GM12865 (cell line): ENCODE results near the gene UNKL.

ENCODE experiments used
- DNase-seq: peaks from one replicate; pipeline ENCODE4 v3.0.0; 2010; ENCODE audit warnings: low read depth
- H3K4me3 ChIP-seq: 2 replicates; pipeline ENCODE4 v1.5.1; 2011; ENCODE audit warnings: mild to moderate bottlenecking, low read depth, low read length, control low read depth
- TF ChIP-seq, protein P1 (sequence below): IDR thresholded peaks from 2 replicates; pipeline ENCODE4 v1.5.1; 2011; ENCODE audit warnings: low read length, control low read depth, low read depth, inconsistent platforms; ENCODE audit not compliant: insufficient read depth; ENCODE audit errors: missing control alignments

UNKL gene

DNA sequence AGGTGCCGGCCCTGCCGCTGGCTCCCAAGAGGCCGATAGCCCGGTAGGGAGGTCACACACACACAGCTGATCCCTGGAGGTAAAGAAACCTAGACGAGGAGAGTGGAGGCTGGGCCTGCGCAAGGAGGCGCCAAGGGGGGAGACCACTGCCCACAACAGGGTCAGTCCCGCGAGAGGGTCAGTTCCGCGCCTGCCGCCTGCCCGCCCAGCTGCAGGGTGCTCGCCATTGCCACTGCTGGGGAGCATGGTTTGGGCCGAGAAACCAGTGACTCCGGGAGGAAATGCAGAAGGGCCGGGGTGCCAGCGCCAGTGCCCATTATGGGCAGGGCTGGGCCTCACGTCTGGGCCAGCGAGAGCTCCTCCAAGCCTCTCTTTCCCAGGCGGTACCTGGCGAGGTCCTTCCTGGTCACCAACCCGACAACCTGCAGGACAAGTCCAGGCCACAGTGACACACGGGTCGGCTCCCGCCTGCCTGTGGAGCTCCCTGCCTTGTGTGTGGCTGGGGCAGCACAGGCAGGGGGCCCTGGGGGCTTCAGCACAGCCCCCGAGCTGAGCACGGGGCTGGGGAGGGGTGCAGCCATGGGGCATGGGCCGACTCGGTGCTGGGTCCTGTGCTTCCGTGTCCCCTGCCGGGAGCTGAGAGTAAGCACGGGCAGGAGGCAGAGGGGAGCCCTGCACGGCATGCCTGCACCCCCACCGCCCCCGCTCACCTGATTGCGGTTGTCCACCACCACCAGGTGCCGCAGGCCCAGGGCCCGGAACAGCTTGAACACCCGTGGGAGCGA, 32.0 kb upstream of the UNKL start:
- TF ChIP-seq, protein P1, sequence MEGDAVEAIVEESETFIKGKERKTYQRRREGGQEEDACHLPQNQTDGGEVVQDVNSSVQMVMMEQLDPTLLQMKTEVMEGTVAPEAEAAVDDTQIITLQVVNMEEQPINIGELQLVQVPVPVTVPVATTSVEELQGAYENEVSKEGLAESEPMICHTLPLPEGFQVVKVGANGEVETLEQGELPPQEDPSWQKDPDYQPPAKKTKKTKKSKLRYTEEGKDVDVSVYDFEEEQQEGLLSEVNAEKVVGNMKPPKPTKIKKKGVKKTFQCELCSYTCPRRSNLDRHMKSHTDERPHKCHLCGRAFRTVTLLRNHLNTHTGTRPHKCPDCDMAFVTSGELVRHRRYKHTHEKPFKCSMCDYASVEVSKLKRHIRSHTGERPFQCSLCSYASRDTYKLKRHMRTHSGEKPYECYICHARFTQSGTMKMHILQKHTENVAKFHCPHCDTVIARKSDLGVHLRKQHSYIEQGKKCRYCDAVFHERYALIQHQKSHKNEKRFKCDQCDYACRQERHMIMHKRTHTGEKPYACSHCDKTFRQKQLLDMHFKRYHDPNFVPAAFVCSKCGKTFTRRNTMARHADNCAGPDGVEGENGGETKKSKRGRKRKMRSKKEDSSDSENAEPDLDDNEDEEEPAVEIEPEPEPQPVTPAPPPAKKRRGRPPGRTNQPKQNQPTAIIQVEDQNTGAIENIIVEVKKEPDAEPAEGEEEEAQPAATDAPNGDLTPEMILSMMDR = no peak
- DNase-seq = no peak
- H3K4me3 ChIP-seq = no peak overlapping the region

- TF ChIP-seq, protein P1 = no peak
- H3K4me3 ChIP-seq = no peak overlapping the region
- DNase-seq = no peak
Observed at GRCh38 chr16:1445518-1446203, 31.2 kb upstream of the UNKL start.

DNA sequence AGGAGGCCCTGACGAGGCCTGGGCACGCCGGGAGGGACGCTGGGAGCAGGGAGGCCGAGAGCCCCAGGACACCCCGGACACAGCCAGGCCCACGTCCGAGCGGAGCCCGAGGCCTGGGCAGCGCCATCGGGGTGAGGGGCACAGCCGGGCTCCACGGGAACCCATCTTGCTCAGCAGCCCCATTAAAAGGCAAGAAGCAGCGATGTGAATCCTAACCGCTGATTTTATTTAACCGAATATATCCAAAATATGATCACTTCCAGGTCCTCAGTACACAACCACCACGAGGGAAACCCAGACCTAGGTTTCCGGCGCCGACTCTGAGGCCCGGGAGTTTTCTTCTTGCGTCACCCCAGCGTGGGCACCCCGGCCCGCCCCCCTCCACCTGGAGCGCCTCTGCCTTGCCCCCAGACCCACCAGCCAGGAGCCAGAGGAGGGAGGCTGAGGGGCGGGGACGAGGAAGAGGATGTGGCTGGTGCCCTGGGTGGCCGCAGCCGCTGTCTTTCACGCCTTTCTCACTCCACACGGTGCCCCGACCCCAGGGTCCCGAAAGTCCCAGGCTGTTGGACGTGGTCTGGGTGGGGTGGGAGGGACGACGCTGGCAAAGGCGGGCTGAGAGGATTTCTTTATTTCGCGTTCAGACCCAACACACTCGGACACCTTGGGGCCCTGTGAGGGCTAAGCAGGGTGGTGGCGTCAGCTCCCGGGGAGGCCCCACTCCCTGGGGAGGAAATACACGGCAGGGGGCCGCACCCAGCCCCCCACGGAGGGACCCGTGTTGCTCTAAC, 30.4 kb upstream of the UNKL start:
- no peak for DNase-seq
- TF ChIP-seq, protein P1 = no peak
- H3K4me3 ChIP-seq = no peak overlapping the region

- no peak for DNase-seq
- TF ChIP-seq, protein P1 = no peak
- no peak within 1 kb of the TSS for H3K4me3 ChIP-seq
Observed at GRCh38 chr16:1443980-1444729, 29.7 kb upstream of the UNKL start, which contains the start of gene CCDC154. CCDC154 (minus strand) TSS chr16:1444556; CDS start chr16:1444322, 234 bp downstream.

DNA sequence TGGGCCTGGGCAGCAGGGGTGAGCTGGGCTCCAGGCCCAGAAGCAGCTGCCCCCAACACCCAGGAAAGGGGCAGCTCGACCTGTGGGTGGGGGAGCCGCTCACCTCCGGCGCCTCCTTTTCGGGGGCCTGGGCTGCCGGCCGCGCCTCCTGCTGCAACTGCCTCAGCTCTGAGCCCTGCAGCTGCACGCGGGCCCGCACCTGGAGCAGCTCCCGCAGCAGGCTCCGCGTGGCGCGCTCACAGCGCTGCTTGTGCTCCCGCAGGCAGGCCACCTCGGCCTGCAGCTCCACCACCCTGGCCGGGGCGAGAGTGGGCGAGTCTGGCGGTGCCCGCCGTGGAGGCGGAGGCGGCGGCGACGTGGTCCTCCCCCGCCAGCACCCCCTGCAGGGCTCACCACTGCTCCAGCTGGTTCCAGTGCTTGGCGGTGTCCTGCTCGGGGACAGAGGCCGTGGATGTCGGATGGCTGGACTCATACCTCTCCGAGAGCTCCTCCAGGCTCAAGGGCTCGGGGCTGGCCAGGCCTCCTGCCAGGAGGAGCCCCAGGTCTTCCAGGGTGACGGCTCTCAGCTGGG, 29.0 kb upstream of the UNKL start:
- DNase-seq = no peak
- TF ChIP-seq, protein P1 = no peak
- H3K4me3 ChIP-seq = no peak overlapping the region

GRCh38 chr16:1442697-1443096, 28.2 kb upstream of the UNKL start:
- TF ChIP-seq, protein P1 = no peak
- no peak overlapping the region for H3K4me3 ChIP-seq
- DNase-seq = no peak
